Activated naive CD8-positive, alpha-beta T cell treated with anti-CD3 and anti-CD28 coated beads for 36 hours (primary cell): Measurements from ENCODE around the gene SNRK. TPM values are rescaled to one million over a fixed set of nuclear protein-coding genes. Genes with fewer than 3 reads are reported as not detected.

Experiments used
- DNase-seq: peaks from one replicate; pipeline ENCODE4 v3.0.0; 2021
- H3K27ac Mint-ChIP-seq: one replicate; pipeline ENCODE4 v1.8.0; 2022; ENCODE audit warnings: mild to moderate bottlenecking, moderate library complexity, mixed read lengths
- H3K27me3 Mint-ChIP-seq: one replicate; pipeline ENCODE4 v1.8.0; 2022; ENCODE audit warnings: mild to moderate bottlenecking, mixed read lengths
- H3K36me3 Mint-ChIP-seq: one replicate; pipeline ENCODE4 v1.8.0; 2021; ENCODE audit warnings: mild to moderate bottlenecking, mixed read lengths
- H3K4me1 Mint-ChIP-seq: one replicate; pipeline ENCODE4 v1.8.0; 2021; ENCODE audit warnings: mixed read lengths
- H3K4me3 Mint-ChIP-seq: one replicate; pipeline ENCODE4 v1.8.0; 2022; ENCODE audit warnings: mild to moderate bottlenecking, moderate library complexity, mixed read lengths
- H3K9me3 Mint-ChIP-seq: one replicate; pipeline ENCODE4 v1.8.0; 2022; ENCODE audit warnings: mixed read lengths
- total RNA-seq, 2 experiments: library from RNA; stranded (reverse); gene quantifications; one replicate each; pipeline ENCODE4 v1.2.3, GENCODE V29; 2021

SNRK gene
- total RNA-seq, 2 experiments from 2014 or later = 26.8 to 29.3 TPM

DNA sequence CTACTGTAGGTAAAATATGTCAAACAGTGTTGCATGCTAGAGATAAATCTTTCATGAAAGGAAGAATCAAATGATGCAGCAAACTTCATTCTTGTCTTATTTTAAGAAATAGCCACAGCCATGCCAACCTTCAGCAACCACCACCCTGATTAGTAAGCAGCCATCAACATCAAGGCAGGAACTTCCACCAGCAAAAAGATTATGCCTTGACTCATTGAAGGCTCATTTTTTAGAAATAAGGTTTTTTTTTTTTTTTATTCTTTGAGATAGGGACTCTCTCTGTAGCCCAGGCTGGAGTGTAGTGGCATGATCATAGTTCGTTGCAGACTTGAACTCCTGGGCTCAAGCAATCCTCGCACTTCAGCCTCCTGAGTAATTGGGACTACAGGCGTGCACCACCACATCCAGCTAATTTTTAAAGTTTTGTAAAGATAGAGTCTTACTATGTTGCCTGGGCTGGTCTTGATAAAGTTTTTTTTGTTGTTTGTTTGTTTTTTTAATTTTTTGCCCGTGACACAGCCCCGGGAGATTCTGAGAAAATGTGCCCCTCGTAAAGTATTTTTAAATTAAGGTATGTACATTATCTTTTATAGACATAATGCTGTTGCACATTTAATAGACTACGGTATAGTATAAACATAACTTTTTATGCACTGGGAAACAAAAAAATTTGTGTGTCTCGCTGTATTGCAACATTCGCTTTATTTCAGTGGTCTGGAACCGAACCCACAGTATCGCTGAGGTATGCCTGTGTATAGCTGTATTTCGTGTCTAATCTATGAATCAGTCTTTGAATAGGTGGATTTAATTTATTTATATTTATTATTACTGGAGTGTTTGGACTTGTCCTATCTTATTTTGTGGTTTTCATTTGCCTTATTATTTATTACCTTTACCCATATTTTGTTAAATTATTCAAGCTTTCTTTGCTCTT is 23.3 kb downstream of the SNRK start:
- peaks cover 12% of the 10 kb centered on the region for H3K9me3 Mint-ChIP-seq
- DNase-seq = no peak
- H3K27ac Mint-ChIP-seq = peak overlapping the region; percentile 76
- peaks cover 63% of the 10 kb centered on the region for H3K4me1 Mint-ChIP-seq
- no peaks in the 10 kb centered on the region for H3K27me3 Mint-ChIP-seq
- no peak overlapping the region for H3K4me3 Mint-ChIP-seq
- H3K36me3 Mint-ChIP-seq = peaks cover 57% of the 10 kb centered on the region

DNA sequence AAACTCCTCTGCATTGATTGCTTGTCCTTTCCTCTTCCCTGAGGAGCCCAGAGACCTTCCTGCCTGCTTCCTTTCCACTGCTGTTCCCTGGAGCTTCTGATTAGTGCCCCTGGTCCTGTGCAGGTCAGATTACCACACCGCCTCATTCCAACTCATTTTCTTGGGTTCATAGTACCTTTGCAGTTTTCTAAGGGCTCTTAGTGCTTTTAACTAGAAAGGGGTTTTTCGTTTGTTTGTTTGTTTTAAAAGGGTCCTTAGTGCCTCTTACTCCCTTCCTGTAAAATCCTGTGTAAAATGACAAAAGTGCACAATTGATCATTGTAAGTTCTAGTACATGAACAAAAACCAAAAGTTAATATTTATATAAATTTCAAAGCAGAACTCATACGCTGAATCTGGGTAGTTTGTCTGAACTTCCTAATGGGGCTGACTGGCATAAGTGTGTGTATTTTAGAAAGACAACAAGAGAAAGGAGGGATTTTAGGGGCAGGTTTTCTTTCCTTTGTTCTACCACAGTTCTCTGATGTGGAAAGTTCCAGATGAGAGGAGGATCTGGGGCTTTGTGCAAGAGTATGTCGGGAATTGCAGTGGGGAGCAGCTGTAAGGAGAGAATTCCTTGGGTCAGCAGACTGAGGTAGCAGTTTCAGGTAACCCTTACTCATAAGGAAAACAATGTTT is 30.6 kb downstream of the SNRK start:
- H3K27ac Mint-ChIP-seq = peak overlapping the region; percentile 81
- peaks cover 42% of the 10 kb centered on the region for H3K36me3 Mint-ChIP-seq
- H3K4me1 Mint-ChIP-seq = peaks cover 74% of the 10 kb centered on the region
- H3K9me3 Mint-ChIP-seq = peaks cover 4% of the 10 kb centered on the region
- no peak overlapping the region for H3K4me3 Mint-ChIP-seq
- DNase-seq = no peak
- H3K27me3 Mint-ChIP-seq = no peaks in the 10 kb centered on the region

DNA sequence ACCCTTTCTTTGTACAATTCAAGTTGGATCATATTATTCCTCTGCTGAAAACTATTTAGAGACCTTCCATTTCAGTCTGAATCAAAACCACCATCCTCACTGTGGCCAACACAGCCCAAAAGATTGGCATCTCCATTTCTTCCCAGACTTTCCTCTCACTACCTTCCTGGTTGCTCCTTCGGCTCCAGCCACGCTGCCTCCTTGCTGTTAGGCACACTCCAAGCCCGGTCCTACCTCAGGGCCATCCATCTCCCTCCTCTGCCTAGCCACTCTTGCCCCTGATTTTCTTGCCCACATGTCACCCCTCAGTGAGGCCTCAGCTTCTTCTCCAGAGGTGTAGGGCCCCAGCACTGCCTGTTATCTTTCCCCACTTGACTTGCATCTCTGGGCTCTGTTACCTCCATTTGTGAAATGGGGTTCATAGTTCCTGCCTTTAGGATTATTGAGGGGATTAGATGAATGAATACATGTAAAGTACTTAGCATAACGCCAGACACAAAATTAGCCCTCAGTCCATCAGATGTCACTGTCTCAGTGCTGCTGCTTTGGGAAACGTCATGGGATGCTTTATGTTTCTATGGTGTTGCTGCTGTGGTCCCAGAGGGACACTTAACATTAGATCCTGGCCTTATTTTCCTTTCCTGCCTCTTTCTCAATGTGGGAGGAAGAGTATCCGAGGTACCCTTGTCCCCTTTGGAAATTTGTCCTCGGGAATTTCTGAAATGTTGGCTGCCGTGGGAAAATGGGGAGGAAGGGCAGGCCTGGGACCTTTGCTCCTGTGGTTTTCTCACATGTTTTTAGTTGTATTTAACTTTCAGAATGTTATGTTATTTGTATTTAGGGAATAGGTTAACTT is 31.3 kb downstream of the SNRK start:
- Mint-ChIP-seq H3K4me1 (peaks cover 75% of the 10 kb centered on the region), H3K36me3 (peaks cover 44% of the 10 kb centered on the region), H3K9me3 (peaks cover 2% of the 10 kb centered on the region), H3K27ac (peak overlapping the region; percentile 81), H3K27me3 (no peaks in the 10 kb centered on the region), H3K4me3 (peak overlapping the region; percentile 3)
- no peak for DNase-seq

DNA sequence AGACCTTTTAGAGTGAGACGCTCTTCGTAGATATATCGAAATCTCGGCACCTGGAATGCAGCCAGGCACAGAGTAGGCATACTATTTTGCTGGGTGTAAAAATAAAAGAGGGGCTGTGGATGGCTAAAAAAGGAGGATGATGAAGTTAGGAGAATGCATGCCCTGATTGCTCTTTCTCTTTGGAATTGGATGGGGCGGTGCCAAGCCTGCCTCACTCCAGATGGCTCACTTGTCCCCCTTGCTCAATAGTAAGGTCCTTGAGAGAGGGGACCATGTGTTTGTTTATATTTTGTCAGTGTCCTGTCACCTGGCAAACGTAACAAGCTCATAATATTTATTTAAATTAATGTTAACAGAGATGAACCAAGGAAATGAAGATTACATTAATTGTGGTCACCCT is 33.0 kb downstream of the SNRK start:
- Mint-ChIP-seq H3K9me3 (peaks cover 2% of the 10 kb centered on the region), H3K36me3 (peaks cover 51% of the 10 kb centered on the region), H3K27me3 (no peaks in the 10 kb centered on the region), H3K27ac (peak overlapping the region; percentile 54), H3K4me3 (no peak overlapping the region), H3K4me1 (peaks cover 79% of the 10 kb centered on the region)
- DNase-seq = no peak

DNA sequence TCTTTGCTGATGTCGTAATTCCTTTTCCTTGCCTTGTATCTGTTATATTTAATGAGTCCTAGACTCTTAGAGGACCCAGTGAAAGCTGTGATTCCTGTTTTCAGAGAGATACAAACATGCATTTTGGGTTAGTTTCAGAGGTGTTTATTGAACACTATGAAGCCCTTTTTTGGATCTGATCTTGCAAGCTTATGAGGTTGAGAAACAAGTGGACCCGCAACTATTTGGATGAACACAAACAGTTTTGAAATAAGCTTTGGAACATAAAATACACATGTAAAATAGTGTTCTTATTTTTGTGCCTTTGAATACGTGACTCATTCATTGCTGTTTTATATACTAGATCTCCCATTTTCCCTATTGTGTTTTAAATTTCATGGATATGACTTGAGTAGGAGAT is 33.5 kb downstream of the SNRK start:
- no peak overlapping the region for H3K4me3 Mint-ChIP-seq
- H3K9me3 Mint-ChIP-seq = peaks cover 2% of the 10 kb centered on the region
- DNase-seq = no peak
- H3K27me3 Mint-ChIP-seq = no peaks in the 10 kb centered on the region
- H3K4me1 Mint-ChIP-seq = peaks cover 77% of the 10 kb centered on the region
- H3K27ac Mint-ChIP-seq = peak overlapping the region; percentile 47
- H3K36me3 Mint-ChIP-seq = peaks cover 51% of the 10 kb centered on the region

DNA sequence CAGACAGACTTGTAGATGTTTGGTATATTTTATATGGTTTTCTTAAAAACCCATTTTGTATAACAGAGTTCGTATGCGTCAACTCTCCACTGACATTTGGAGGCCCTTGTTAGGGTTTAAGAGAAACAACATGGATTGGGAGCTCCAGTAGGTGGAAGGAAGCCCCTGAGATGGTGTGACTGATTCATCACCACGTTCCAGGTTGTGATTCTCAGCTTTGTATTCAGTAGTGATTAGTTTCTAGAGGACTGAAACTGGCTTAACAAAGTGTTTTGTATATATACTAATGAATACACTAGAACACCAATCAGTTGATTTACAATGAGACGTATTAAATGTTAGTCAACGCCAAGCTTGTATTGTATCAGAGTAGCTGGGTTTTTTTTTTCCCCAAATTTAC is 33.9 kb downstream of the SNRK start:
- Mint-ChIP-seq H3K4me3 (no peak overlapping the region), H3K4me1 (peaks cover 76% of the 10 kb centered on the region), H3K36me3 (peaks cover 48% of the 10 kb centered on the region), H3K27me3 (no peaks in the 10 kb centered on the region), H3K27ac (peak overlapping the region; percentile 47), H3K9me3 (peaks cover 2% of the 10 kb centered on the region)
- DNase-seq = no peak

DNA sequence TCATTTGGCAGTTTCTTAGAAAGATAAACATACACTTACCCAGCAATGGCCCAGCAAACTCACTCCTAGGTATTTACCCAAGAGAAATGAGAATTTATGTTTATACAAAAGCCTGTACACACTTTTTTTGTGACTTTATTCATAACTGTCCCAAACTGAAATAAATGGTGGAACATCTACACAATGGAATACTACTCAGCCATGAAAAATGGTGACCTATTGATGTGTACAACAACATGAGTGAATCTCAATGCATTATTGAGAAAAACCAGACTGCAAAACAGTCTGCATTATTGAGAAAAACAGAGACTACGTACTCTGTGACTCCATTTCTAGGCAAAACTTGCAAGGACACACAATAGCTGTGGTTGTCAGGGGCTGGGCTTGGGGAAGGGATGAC is 37.2 kb downstream of the SNRK start:
- H3K9me3 Mint-ChIP-seq = peaks cover 2% of the 10 kb centered on the region
- peaks cover 78% of the 10 kb centered on the region for H3K4me1 Mint-ChIP-seq
- H3K27me3 Mint-ChIP-seq = no peaks in the 10 kb centered on the region
- H3K27ac Mint-ChIP-seq = no peak overlapping the region
- no peak overlapping the region for H3K4me3 Mint-ChIP-seq
- peaks cover 49% of the 10 kb centered on the region for H3K36me3 Mint-ChIP-seq
- no peak for DNase-seq

DNA sequence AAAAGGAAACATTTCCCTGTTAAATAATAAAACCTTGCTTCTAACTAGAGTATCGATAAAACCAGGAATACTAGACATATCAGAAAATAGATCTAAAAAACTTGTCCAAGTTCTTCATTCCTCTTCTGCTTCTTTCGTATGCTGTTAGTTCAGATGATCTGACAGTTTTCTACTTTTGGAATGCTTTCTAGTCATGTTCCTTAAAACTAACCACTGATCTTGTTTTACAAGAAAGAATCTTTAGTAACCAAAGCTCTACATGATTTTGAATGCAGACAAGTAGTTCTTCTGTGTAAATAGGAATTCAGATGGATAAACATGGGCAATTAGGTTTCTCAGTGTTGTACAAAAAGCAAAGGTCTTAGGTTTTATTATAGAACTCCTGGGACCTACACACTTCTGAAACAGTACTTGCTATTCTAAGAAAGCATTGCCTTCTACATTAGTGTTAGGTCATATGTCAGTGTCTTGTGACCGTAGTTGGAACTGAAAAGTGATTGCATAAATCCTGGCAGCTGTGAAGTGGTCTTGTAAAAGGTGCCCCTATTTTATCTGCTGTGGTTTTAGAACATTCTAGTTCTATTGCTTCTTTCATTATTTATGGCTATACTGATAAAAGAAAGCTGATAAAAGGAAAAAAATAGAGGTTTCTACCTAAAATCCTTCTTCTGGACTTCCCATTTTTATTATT is 40.7 kb downstream of the SNRK start:
- H3K27me3 Mint-ChIP-seq = no peaks in the 10 kb centered on the region
- H3K36me3 Mint-ChIP-seq = peaks cover 43% of the 10 kb centered on the region
- H3K4me3 Mint-ChIP-seq = peak overlapping the region; percentile 52
- DNase-seq = no peak
- H3K4me1 Mint-ChIP-seq = peaks cover 80% of the 10 kb centered on the region
- peak overlapping the region; percentile 91 for H3K27ac Mint-ChIP-seq
- H3K9me3 Mint-ChIP-seq = peaks cover 2% of the 10 kb centered on the region

DNA sequence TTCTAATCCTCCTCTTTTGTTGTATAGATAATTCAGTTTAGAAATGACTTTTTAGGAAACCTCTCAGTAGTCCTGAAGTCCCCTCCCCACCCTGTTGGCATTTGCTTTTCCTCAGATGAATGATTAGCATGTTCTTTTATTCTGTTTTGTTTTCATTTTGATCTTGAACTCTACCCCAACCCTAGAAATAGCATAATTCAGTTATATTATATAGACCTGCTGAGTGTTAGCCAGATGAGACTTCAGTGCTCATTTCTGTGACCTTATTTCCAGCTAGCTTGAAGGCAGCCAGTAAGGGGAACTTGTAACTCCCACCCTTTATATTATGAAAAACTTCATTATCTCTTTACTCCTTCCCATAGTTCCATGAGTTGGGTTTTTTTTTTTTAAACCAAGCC is 41.2 kb downstream of the SNRK start:
- no peaks in the 10 kb centered on the region for H3K27me3 Mint-ChIP-seq
- peak overlapping the region; percentile 36 for H3K4me3 Mint-ChIP-seq
- peaks cover 43% of the 10 kb centered on the region for H3K36me3 Mint-ChIP-seq
- peaks cover 81% of the 10 kb centered on the region for H3K4me1 Mint-ChIP-seq
- H3K9me3 Mint-ChIP-seq = peaks cover 2% of the 10 kb centered on the region
- H3K27ac Mint-ChIP-seq = peak overlapping the region; percentile 91
- no peak for DNase-seq

DNA sequence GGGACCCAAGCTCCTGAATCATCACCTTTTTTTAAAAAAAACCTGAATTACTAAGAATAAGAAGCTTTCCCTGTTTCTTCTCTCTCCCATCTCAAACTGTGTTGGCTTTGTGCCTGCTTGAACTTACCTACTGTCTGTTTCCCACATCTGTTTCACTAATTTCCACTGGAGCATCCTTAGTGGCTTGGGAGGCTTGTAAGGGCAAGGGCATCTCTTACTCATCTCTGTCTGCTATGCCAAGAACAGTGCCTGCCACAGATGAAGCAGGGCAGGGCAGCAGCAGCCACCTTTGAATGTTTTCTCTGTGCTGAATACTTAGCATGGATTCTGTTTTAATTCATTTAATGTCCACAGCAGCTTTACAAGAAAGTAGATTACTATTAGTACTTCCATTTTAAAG is 42.3 kb downstream of the SNRK start:
- Mint-ChIP-seq H3K9me3 (peaks cover 3% of the 10 kb centered on the region), H3K4me1 (peaks cover 83% of the 10 kb centered on the region), H3K36me3 (peaks cover 43% of the 10 kb centered on the region), H3K27ac (peak overlapping the region; percentile 73), H3K4me3 (no peak overlapping the region), H3K27me3 (no peaks in the 10 kb centered on the region)
- DNase-seq = no peak

DNA sequence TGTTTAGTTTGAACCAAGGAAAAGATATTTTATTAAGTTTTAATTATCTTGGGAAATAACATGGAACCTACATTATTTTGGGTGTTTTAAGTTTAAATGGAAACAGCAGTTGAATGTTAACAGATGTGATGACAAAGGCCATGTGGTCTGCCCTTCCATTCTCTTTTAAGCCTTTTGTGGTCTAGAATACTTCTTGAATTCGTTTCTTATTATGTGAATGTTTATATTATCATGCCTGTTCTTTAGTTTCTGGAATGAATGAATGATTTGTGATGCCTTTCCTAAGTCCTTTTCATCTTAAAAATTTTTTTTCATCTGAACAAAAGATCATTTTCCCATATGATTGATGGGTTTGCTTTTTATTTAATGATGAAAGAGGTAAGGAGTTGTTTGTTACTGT is 44.6 kb downstream of the SNRK start:
- Mint-ChIP-seq H3K4me1 (peaks cover 66% of the 10 kb centered on the region), H3K27me3 (no peaks in the 10 kb centered on the region), H3K27ac (peak overlapping the region; percentile 76), H3K9me3 (peaks cover 12% of the 10 kb centered on the region), H3K36me3 (peaks cover 53% of the 10 kb centered on the region), H3K4me3 (no peak overlapping the region)
- DNase-seq = no peak

DNA sequence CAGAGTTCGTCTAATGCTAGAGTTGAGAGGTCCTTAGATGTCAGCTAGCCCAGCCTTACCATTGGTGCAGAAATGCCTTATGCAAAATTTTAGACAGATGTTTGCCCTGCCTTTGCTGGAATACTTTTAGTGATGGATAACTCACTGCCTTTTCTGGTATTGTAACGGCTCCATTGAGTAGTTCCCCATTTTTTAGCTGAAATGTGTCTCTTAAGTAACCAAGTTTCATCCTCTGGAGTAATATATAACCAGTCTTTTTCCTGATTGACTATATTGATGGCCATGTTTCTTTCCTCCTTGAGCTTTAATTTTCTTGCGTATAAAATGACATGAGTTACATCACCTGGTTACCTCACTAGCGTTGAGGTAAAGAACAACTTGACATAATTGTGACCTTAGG is 45.0 kb downstream of the SNRK start:
- no peaks in the 10 kb centered on the region for H3K27me3 Mint-ChIP-seq
- peaks cover 15% of the 10 kb centered on the region for H3K9me3 Mint-ChIP-seq
- H3K27ac Mint-ChIP-seq = peak overlapping the region; percentile 76
- peaks cover 62% of the 10 kb centered on the region for H3K4me1 Mint-ChIP-seq
- peaks cover 55% of the 10 kb centered on the region for H3K36me3 Mint-ChIP-seq
- no peak for DNase-seq
- no peak overlapping the region for H3K4me3 Mint-ChIP-seq

DNA sequence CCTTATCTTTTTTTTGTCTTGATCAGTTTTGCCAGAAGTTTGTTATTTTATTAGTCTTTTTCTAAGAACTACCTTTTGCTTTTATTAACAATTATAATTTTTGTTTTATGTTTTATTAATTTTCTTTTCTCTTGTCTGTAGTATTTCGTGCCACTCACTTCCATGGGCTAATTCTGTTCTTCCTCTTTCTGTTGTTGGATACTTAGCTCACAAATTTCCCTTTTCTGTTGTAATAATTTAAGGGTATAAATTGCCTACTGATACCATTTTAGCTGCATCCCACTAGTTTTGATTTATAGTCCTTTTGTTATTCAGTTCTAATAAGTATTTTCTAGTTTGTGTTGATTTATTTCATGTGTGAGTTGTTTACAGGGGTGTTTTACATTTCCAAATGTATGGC is 48.6 kb downstream of the SNRK start:
- no peaks in the 10 kb centered on the region for H3K27me3 Mint-ChIP-seq
- no peak overlapping the region for H3K4me3 Mint-ChIP-seq
- no peak overlapping the region for H3K27ac Mint-ChIP-seq
- H3K9me3 Mint-ChIP-seq = peaks cover 34% of the 10 kb centered on the region
- peaks cover 82% of the 10 kb centered on the region for H3K36me3 Mint-ChIP-seq
- no peak for DNase-seq
- peaks cover 30% of the 10 kb centered on the region for H3K4me1 Mint-ChIP-seq

DNA sequence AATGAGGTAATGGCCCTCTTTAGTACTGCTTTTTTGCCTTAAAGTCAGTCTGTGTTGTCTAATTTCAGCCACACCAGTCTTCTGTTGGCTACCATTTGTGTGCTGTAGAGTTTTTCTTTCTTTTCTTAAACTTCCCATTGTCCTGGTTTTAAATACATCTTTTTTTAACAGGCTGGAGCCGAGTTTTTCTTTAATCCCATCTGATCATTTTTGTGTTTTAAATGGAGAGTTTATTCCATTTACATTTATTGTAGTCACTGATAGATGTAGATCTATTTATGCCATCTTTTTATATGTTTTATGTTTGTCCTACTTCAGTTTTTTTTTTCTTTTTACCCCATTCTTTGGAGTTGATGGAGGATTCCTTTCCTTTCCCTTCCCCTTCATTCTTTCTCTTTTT is 49.5 kb downstream of the SNRK start:
- Mint-ChIP-seq H3K27me3 (no peaks in the 10 kb centered on the region), H3K36me3 (peaks cover 88% of the 10 kb centered on the region), H3K27ac (peak overlapping the region; percentile 23), H3K4me3 (no peak overlapping the region), H3K9me3 (peaks cover 36% of the 10 kb centered on the region), H3K4me1 (peaks cover 22% of the 10 kb centered on the region)
- no peak for DNase-seq
